GM20431 (cell line): ENCODE results near the gene PLN.

Experiments used
- in situ Hi-C: fragments of 300-500 bp; cut with MseI, MboI; formaldehyde crosslinking; loops from one replicate; pipeline ENCODE4 v1.15.0; 2020; ENCODE audit warnings: low sequenced_read_pairs; ENCODE audit not compliant: unreplicated experiment

Gene PLN

GRCh38 chr6:118548136-118548535, at the start of gene PLN:
TSS of gene PLN (plus strand) at chr6:118548296. CDS start at chr6:118558922, 10,626 bp downstream.
- in situ Hi-C loops, result loop anchor here (25.0 kb wide), 1 partner anchor 261 kb away; no protein-coding TSS in a partner anchor

GRCh38 chr6:118500130-118501015, 47.7 kb upstream of the PLN start:
- in situ Hi-C loops, result no loop called here

GRCh38 chr6:118501099-118501498, 47.0 kb upstream of the PLN start:
- in situ Hi-C loops, result no loop called here

GRCh38 chr6:118501765-118502164, 46.3 kb upstream of the PLN start:
- in situ Hi-C loops, result no loop called here

GRCh38 chr6:118502169-118502568, 45.9 kb upstream of the PLN start:
- in situ Hi-C loops, result no loop called here

- in situ Hi-C loops, result no loop called here
Measured at GRCh38 chr6:118504611-118505010, 43.5 kb upstream of the PLN start.

- in situ Hi-C loops, result no loop called here
Measured at GRCh38 chr6:118505656-118506055, 42.4 kb upstream of the PLN start.

GRCh38 chr6:118506071-118506638, 41.9 kb upstream of the PLN start:
- in situ Hi-C loops, result no loop called here

- in situ Hi-C loops, result no loop called here
Measured at GRCh38 chr6:118507636-118508035, 40.5 kb upstream of the PLN start.

- in situ Hi-C loops, result no loop called here
Measured at GRCh38 chr6:118509009-118509617, 39.0 kb upstream of the PLN start.

- in situ Hi-C loops, result no loop called here
Measured at GRCh38 chr6:118511930-118512715, 36.0 kb upstream of the PLN start.

GRCh38 chr6:118514689-118515088, 33.4 kb upstream of the PLN start:
- in situ Hi-C loops, result no loop called here

GRCh38 chr6:118522422-118522821, 25.7 kb upstream of the PLN start:
- in situ Hi-C loops, result no loop called here

- in situ Hi-C loops, result no loop called here
Measured at GRCh38 chr6:118523216-118523615, 24.9 kb upstream of the PLN start.

GRCh38 chr6:118524686-118525085, 23.4 kb upstream of the PLN start:
- in situ Hi-C loops, result loop anchor here (25.0 kb wide), 1 partner anchor 237 kb away; no protein-coding TSS in a partner anchor

- in situ Hi-C loops, result loop anchor here (25.0 kb wide), 1 partner anchor 239 kb away; no protein-coding TSS in a partner anchor
Measured at GRCh38 chr6:118525913-118526780, 21.9 kb upstream of the PLN start.

GRCh38 chr6:118528129-118528528, 20.0 kb upstream of the PLN start:
- in situ Hi-C loops, result loop anchor here (25.0 kb wide), 1 partner anchor 241 kb away; no protein-coding TSS in a partner anchor

- in situ Hi-C loops, result loop anchor here (25.0 kb wide), 1 partner anchor 242 kb away; no protein-coding TSS in a partner anchor
Measured at GRCh38 chr6:118529756-118530155, 18.3 kb upstream of the PLN start.

GRCh38 chr6:118530942-118531341, 17.2 kb upstream of the PLN start:
- in situ Hi-C loops, result loop anchor here (25.0 kb wide), 1 partner anchor 244 kb away; no protein-coding TSS in a partner anchor
